HG02642 (cell line): ENCODE data around the gene CUX1.
"Not testable (repeated sequence)": the region's sequence is repeated elsewhere in the genome, so short reads cannot be mapped to it uniquely, and the experiment has no call there.

Source experiments
- ATAC-seq: cut with Tn5 transposase; IDR thresholded peaks from one replicate; pipeline ENCODE4 v1.9.1; 2021; ENCODE audit warnings: mild to moderate bottlenecking; ENCODE audit not compliant: unreplicated experiment, poor library complexity

Gene CUX1

GRCh38 chr7:101906291-101907240 is 89.1 kb downstream of the CUX1 start:
- ATAC-seq: no peak

GRCh38 chr7:101910991-101911799 is 93.8 kb downstream of the CUX1 start:
- ATAC-seq: no peak

GRCh38 chr7:101911800-101912715 is 94.6 kb downstream of the CUX1 start:
- ATAC-seq: no peak

GRCh38 chr7:101912716-101913110 is 95.3 kb downstream of the CUX1 start:
- ATAC-seq: no peak

- ATAC-seq: no peak
Measured at GRCh38 chr7:101913247-101913721, 95.9 kb downstream of the CUX1 start.

GRCh38 chr7:101913851-101914250 is 96.4 kb downstream of the CUX1 start:
- ATAC-seq: no peak

GRCh38 chr7:101915000-101915399 is 97.6 kb downstream of the CUX1 start:
- no peak for ATAC-seq

GRCh38 chr7:101916041-101916800 is 98.8 kb downstream of the CUX1 start:
- no peak for ATAC-seq

- ATAC-seq: no peak
Measured at GRCh38 chr7:101916876-101917275, 99.5 kb downstream of the CUX1 start.

- no peak for ATAC-seq
Measured at GRCh38 chr7:101917566-101917965, 100.1 kb downstream of the CUX1 start.

GRCh38 chr7:101918426-101918825 is 101.0 kb downstream of the CUX1 start:
- no peak for ATAC-seq

- ATAC-seq: no peak
Measured at GRCh38 chr7:101919363-101920115, 102.1 kb downstream of the CUX1 start.

GRCh38 chr7:101921061-101921460 is 103.6 kb downstream of the CUX1 start:
- ATAC-seq: no peak

GRCh38 chr7:101921546-101922489 is 104.4 kb downstream of the CUX1 start:
- ATAC-seq: not testable (repeated sequence)

GRCh38 chr7:101922631-101923601 is 105.5 kb downstream of the CUX1 start:
- no peak for ATAC-seq

GRCh38 chr7:101923602-101923985 is 106.2 kb downstream of the CUX1 start:
- no peak for ATAC-seq
